Loucy (cell line): ENCODE measurements around the gene IGF2R.

Experiments used
- EZH2phosphoT487 ChIP-seq: fragments of 200-600 bp; IDR thresholded peaks from 2 replicates; pipeline ENCODE4 v1.6.1; 2018; ENCODE audit warnings: antibody characterized with exemption, mild to moderate bottlenecking, moderate library complexity, borderline replicate concordance
- TF ChIP-seq, protein P1 (sequence below): fragments of 200-600 bp; sonication (generic); conservative IDR thresholded peaks from 2 replicates; pipeline ENCODE4 v1.5.1; 2014; ENCODE audit warnings: mild to moderate bottlenecking, antibody characterized with exemption, low read length

- TF ChIP-seq, protein P1, sequence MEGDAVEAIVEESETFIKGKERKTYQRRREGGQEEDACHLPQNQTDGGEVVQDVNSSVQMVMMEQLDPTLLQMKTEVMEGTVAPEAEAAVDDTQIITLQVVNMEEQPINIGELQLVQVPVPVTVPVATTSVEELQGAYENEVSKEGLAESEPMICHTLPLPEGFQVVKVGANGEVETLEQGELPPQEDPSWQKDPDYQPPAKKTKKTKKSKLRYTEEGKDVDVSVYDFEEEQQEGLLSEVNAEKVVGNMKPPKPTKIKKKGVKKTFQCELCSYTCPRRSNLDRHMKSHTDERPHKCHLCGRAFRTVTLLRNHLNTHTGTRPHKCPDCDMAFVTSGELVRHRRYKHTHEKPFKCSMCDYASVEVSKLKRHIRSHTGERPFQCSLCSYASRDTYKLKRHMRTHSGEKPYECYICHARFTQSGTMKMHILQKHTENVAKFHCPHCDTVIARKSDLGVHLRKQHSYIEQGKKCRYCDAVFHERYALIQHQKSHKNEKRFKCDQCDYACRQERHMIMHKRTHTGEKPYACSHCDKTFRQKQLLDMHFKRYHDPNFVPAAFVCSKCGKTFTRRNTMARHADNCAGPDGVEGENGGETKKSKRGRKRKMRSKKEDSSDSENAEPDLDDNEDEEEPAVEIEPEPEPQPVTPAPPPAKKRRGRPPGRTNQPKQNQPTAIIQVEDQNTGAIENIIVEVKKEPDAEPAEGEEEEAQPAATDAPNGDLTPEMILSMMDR = no peak
- no peak for TF ChIP-seq EZH2phosphoT487
Measured at GRCh38 chr6:160131636-160132296, 162.9 kb downstream of the IGF2R start.
